Inferior parietal cortex (tissue), 1 donor: ENCODE data around the gene OXGR1.

Experiments
- DNase-seq: peaks from one replicate; pipeline ENCODE4 v3.0.0-alpha.2; 2016; ENCODE audit errors: extremely low spot score

Gene OXGR1

GRCh38 chr13:96963786-96964475 is 30.3 kb downstream of the OXGR1 start:
- DNase-seq = no peak

GRCh38 chr13:96960379-96960778 is 33.9 kb downstream of the OXGR1 start:
- no peak for DNase-seq

- peak; percentile 87 for DNase-seq
Observed at GRCh38 chr13:96958286-96958891, 35.9 kb downstream of the OXGR1 start.

GRCh38 chr13:96952595-96952994 is 41.7 kb downstream of the OXGR1 start:
- no peak for DNase-seq

GRCh38 chr13:96948127-96948526 is 46.1 kb downstream of the OXGR1 start:
- no peak for DNase-seq

GRCh38 chr13:96947343-96947910 is 46.8 kb downstream of the OXGR1 start:
- DNase-seq = no peak

GRCh38 chr13:96946709-96947311 is 47.5 kb downstream of the OXGR1 start:
- DNase-seq = no peak

GRCh38 chr13:96940961-96941360 is 53.3 kb downstream of the OXGR1 start:
- DNase-seq = no peak

- DNase-seq = no peak
Observed at GRCh38 chr13:96935901-96936300, 58.4 kb downstream of the OXGR1 start.
